Epithelial cell of esophagus (primary cell): Measurements from ENCODE around the gene MAML3.

Experiments used
- DNase-seq: peaks from one replicate; pipeline ENCODE4 v3.0.0; 2010; ENCODE audit warnings: low read depth
- H3K4me3 ChIP-seq: 2 replicates; pipeline ENCODE4 v1.5.1; 2011; ENCODE audit warnings: mild to moderate bottlenecking, low read length, control low read depth
- TF ChIP-seq, protein P1 (sequence below): IDR thresholded peaks from 2 replicates; pipeline ENCODE4 v1.5.1; 2011; ENCODE audit warnings: low read depth, mild to moderate bottlenecking, low read length, control low read depth, inconsistent platforms; ENCODE audit not compliant: insufficient read depth; ENCODE audit errors: missing control alignments

Gene MAML3

DNA sequence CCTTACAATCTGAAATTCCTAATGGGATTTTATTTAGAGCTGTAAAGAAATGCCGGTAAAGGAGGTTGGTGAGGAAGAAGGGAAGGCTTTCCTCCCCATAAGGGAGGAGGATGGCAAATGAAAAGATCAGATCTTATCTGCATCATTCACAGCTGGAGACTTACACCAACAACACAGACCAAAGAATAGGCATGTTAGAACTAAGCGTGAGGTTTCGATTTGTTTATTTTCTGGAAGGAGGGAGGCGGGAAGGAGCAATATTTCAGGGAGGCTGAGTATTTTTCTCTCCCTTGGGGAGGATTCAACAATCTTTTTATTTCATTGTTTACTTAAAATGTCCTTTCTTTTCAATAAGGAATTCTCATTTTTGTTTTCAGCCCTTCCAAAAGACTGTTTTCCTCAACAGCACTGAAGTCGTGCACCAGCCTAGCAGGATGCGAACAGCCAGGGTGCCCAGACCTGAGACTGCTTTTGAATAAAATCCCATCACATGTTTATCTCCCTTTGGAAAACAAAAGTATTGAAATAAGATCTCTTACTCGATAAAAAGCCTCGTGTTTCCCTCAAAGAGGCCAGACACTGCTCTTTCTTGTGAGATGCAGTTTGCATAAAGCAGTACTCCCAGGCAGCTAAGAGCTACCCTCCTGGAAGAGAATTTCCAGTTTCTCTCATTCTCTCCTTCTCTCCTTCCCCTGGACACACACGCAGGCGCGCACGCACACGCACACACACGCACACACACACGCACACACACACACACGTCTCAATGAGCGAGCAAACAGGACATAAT lies 252.3 kb downstream of the MAML3 start:
- TF ChIP-seq, protein P1, sequence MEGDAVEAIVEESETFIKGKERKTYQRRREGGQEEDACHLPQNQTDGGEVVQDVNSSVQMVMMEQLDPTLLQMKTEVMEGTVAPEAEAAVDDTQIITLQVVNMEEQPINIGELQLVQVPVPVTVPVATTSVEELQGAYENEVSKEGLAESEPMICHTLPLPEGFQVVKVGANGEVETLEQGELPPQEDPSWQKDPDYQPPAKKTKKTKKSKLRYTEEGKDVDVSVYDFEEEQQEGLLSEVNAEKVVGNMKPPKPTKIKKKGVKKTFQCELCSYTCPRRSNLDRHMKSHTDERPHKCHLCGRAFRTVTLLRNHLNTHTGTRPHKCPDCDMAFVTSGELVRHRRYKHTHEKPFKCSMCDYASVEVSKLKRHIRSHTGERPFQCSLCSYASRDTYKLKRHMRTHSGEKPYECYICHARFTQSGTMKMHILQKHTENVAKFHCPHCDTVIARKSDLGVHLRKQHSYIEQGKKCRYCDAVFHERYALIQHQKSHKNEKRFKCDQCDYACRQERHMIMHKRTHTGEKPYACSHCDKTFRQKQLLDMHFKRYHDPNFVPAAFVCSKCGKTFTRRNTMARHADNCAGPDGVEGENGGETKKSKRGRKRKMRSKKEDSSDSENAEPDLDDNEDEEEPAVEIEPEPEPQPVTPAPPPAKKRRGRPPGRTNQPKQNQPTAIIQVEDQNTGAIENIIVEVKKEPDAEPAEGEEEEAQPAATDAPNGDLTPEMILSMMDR: no peak
- H3K4me3 ChIP-seq: peak overlapping the region; percentile 3
- DNase-seq: peak; percentile 47

DNA sequence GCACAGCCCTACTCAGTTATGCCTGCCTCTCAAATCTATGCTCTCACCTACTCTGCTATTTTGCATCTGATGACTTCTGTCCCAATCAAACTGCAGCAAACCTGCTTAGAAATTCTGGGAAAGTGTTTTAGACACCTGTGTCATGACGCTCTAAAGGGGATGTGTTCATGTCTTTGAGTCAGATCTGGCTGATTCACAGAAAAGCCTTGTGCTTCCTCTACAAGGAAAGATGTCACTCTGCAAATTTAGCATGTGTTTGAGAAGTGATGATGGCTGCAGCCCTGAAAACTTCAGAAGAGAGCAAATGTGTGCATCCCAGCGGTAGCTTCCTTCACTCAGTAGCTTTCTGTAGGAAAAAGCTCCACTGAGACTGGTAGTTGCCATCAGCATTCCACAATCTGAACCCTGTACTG lies 253.0 kb downstream of the MAML3 start:
- no peak overlapping the region for H3K4me3 ChIP-seq
- TF ChIP-seq, protein P1: no peak
- DNase-seq: peak; percentile 89

DNA sequence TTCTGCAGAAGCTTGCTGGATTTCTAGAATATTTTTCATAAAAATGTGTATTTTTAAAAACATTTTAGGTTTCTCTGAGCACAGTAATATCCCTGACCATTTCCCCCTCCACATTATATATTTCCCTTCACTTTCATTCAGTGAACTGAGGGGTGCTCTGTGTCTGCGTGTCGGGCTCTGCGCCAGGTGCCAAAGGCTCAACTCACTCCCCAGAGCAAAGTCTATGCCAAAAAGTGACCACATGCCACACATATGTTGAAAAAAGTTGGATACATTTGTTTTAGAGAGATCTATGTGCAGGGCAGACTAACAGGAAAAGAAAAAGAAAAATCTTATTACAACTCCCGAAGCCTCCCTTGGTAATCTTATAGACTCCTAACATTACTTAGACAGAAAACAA lies 254.6 kb downstream of the MAML3 start:
- H3K4me3 ChIP-seq: no peak overlapping the region
- TF ChIP-seq, protein P1: no peak
- DNase-seq: no peak

DNA sequence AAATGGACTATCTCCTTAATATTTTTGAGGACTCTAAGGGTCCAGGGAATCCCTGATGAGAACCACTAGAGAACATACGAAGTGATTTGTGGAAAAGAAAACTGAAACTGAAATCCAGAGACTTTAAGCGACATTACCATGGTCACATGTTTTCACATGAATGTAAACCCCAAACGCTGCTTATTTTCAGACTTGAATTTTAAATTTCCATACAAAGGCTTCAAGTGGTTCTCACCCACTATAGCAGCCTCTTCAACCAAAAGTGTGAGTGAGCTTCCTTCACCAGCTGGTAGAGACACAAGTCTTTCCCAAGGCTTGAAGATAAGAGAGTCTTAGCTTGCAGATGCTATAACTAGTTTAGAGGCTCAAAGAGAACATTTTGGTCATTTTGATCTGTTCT lies 255.7 kb downstream of the MAML3 start:
- DNase-seq: no peak
- TF ChIP-seq, protein P1: no peak
- no peak overlapping the region for H3K4me3 ChIP-seq

DNA sequence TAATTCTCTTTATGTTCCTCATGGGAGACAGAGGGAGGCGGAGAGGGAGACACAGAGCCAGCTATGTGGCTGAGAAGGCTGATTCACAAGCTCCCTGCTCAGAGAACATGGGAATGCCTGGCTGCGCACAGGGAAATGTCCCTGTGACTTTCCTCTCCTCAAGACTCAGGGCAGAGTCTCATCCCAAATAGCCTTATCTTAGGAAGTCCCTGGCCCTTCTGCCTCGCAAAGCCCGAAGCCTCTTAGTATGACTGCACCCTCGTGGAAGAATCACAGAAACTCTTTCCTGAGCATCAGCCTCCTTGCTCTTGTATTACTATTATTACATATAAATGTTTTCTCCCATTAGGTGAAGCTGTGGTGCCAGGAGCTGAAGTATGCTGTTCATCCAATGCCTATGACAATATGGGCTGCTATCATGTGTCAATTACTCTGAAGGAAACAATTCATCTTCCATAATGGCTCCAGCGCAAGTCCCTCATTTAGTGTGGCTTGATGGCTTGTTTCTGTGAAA lies 257.8 kb downstream of the MAML3 start:
- TF ChIP-seq, protein P1: no peak
- no peak for DNase-seq
- no peak overlapping the region for H3K4me3 ChIP-seq

DNA sequence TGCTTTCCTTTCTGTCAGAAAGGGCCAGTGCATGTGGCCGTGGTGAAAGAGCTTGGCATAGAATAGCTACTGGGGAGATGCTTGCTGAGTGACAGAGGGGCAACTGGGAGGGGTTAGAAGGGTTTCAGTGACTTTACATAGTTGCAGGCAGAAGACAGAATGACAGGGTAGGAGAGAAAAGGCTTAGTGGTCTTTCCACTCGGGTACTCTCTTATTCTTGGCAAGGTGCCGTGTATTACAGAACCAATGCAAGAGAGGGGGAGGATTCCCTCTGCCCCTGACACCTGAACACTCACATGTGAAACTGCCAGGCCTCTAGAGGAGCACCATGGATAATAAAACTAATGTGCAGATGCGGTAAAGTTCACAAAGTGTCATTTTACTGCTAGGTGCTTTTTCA lies 260.2 kb downstream of the MAML3 start:
- DNase-seq: no peak
- no peak overlapping the region for H3K4me3 ChIP-seq
- TF ChIP-seq, protein P1: no peak
